Stimulated activated naive B cell treated with anti-CD40 and anti-IgM and Interleukin-4, amounts not matched to agents 10 μg/mL and 1 μg/mL and 100 μg/mL, for 72 hours (primary cell): Measurements from ENCODE around the gene DGKB.
"Not testable (repeated sequence)": the region's sequence is repeated elsewhere in the genome, so short reads cannot be mapped to it uniquely, and the experiment has no call there.

Experiments used
- ATAC-seq, 2 donors: fragments of 150-1000 bp; cut with Tn5 transposase; replicated peaks; 2 replicates each; pipeline ENCODE4 v1.10.0; 2021; ENCODE audit warnings: moderate library complexity in 1 of 2
- DNase-seq: peaks from one replicate; pipeline ENCODE4 v3.0.0; 2021
- H3K27ac Mint-ChIP-seq: one replicate; pipeline ENCODE4 v1.8.0; 2022; ENCODE audit warnings: mild to moderate bottlenecking, mixed read lengths
- H3K27me3 Mint-ChIP-seq, 2 donors: one replicate each; pipeline ENCODE4 v1.8.0; 2022; ENCODE audit warnings: mixed read lengths in 2 of 2
- H3K36me3 Mint-ChIP-seq, 2 donors: one replicate each; pipeline ENCODE4 v1.8.0; 2022; ENCODE audit warnings: mixed read lengths in 2 of 2, mild to moderate bottlenecking in 1 of 2
- H3K4me1 Mint-ChIP-seq, 2 donors: one replicate each; pipeline ENCODE4 v1.8.0; 2022; ENCODE audit warnings: mixed read lengths in 2 of 2, mild to moderate bottlenecking in 1 of 2
- H3K4me3 Mint-ChIP-seq, 2 donors: one replicate each; pipeline ENCODE4 v1.8.0; 2022; ENCODE audit warnings: mild to moderate bottlenecking in 2 of 2, mixed read lengths in 2 of 2, moderate library complexity in 1 of 2
- H3K9me3 Mint-ChIP-seq, 2 donors: one replicate each; pipeline ENCODE4 v1.8.0; 2022; ENCODE audit warnings: mixed read lengths in 2 of 2, mild to moderate bottlenecking in 1 of 2

Gene DGKB

DNA sequence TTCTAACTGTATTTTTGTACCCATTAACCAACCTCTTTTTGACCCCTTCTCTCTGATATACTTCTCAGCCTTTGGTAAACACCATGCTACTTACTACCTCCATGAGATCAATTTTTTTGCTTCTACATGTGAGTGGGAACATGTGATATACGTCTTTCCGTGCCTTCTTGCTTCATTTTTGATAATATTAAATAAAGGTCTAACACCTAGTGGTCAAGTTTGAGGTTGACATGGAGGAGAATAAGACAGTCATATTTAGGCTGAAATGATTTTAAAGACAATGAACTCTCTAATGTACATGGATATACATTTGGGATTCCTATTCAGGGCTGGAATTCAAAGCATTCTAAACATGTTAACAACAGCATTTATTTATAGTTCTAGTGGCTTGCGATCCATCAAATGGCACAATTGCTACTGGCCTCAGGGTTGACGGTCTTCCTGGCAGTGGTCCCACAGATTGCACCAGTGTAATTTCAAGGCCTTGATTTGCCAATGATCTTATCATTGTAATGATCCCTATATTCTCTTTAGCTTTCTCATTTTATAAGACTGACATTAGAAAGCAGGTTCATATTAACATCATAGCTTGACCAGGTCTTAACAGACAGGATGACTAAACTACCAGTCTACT lies 597.2 kb downstream of the DGKB start:
- H3K4me3 Mint-ChIP-seq: no peak overlapping the region
- H3K4me1 Mint-ChIP-seq: no peaks in the 10 kb centered on the region
- no peak for DNase-seq
- peaks cover 5 to 13% of the 10 kb centered on the region in 2 donors for H3K9me3 Mint-ChIP-seq
- no peaks in the 10 kb centered on the region for H3K36me3 Mint-ChIP-seq
- no peaks in the 10 kb centered on the region for H3K27me3 Mint-ChIP-seq
- H3K27ac Mint-ChIP-seq: no peak overlapping the region
- no peak for ATAC-seq

DNA sequence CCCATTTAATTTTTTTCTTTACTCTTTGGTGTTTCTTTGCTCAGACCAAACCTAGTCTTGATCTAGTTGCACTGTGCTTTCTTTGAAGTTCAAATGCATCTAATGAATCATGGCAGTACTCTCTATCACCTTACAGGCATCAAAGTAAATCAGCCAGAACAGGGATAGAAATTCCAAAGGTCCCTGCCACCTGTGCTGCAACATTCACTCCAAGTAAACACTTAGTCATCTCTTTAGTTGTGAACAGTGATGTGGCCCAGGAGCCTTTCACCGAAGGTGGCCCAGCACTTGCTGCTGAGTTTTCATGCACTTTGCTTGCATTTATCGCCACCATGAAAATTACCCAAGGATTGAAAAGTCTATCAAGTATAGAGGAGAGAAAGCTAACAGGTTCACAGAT lies 599.0 kb downstream of the DGKB start:
- Mint-ChIP-seq H3K9me3 (peaks cover 0 to 7% of the 10 kb centered on the region in 2 donors), H3K27me3 (no peaks in the 10 kb centered on the region), H3K4me1 (no peaks in the 10 kb centered on the region), H3K4me3 (no peak overlapping the region), H3K27ac (no peak overlapping the region), H3K36me3 (no peaks in the 10 kb centered on the region)
- ATAC-seq (no peak), DNase-seq (no peak)

- DNase-seq (no peak), ATAC-seq (no peak)
- H3K4me1 Mint-ChIP-seq: no peaks in the 10 kb centered on the region
- no peak overlapping the region for H3K27ac Mint-ChIP-seq
- no peaks in the 10 kb centered on the region for H3K36me3 Mint-ChIP-seq
- no peak overlapping the region for H3K4me3 Mint-ChIP-seq
- H3K9me3 Mint-ChIP-seq: peaks cover 4 to 14% of the 10 kb centered on the region in 2 donors
- H3K27me3 Mint-ChIP-seq: no peaks in the 10 kb centered on the region
Measured at GRCh38 chr7:14294637-14295036, 607.9 kb downstream of the DGKB start.

- Mint-ChIP-seq H3K9me3 (peaks cover 4 to 14% of the 10 kb centered on the region in 2 donors), H3K27me3 (no peaks in the 10 kb centered on the region), H3K36me3 (no peaks in the 10 kb centered on the region), H3K27ac (no peak overlapping the region), H3K4me3 (no peak overlapping the region), H3K4me1 (no peaks in the 10 kb centered on the region)
- DNase-seq: no peak
- no peak for ATAC-seq
Measured at GRCh38 chr7:14293434-14293833, 609.1 kb downstream of the DGKB start.

DNA sequence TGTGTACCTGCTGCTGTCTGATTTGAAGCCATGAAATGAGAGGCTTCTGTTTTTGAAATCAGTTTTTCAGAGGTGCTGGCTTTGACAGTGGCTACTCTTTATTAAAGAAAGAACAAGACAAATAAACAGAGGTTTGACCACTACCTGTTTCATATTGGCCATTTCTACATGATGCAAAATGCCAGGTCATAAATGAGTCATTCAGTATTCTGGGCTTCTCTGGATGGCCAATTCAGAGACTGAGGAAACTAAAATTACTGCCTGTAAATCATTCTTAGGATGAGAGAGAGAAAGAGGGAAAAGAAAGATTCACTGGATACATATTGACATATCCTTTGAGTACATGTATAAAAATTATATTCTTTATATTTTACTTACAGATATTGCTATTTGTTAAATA lies 609.8 kb downstream of the DGKB start:
- H3K27ac Mint-ChIP-seq: no peak overlapping the region
- no peaks in the 10 kb centered on the region for H3K27me3 Mint-ChIP-seq
- no peak overlapping the region for H3K4me3 Mint-ChIP-seq
- H3K9me3 Mint-ChIP-seq: peaks cover 4 to 11% of the 10 kb centered on the region in 2 donors
- H3K36me3 Mint-ChIP-seq: no peaks in the 10 kb centered on the region
- ATAC-seq (no peak), DNase-seq (no peak)
- no peaks in the 10 kb centered on the region for H3K4me1 Mint-ChIP-seq

DNA sequence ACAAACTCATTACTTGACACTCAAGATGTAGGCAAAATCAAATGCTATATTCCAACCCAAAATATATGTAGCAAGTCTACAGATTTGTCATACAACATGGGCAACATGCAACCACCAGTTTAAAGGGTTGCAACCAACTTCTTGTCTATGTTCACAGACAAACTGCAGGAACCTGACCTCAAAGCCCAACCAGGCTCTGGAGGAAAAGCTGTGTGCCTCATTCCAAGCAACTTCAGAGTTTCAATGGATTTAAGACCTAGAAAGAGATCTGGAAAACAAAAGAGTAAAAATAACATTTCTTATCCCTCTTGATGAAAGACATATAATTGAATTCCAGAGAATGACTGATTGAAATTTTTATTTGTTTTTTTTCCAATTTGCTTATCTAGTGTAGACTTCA lies 612.6 kb downstream of the DGKB start:
- ATAC-seq: no peak
- Mint-ChIP-seq H3K36me3 (no peaks in the 10 kb centered on the region), H3K9me3 (peaks cover 0 to 2% of the 10 kb centered on the region in 2 donors), H3K4me1 (no peaks in the 10 kb centered on the region), H3K4me3 (no peak overlapping the region), H3K27me3 (no peaks in the 10 kb centered on the region), H3K27ac (no peak overlapping the region)
- no peak for DNase-seq

- no peak for ATAC-seq
- Mint-ChIP-seq H3K4me3 (no peak overlapping the region), H3K27me3 (no peaks in the 10 kb centered on the region), H3K4me1 (no peaks in the 10 kb centered on the region), H3K9me3 (peaks cover 0 to under 1% of the 10 kb centered on the region in 2 donors), H3K36me3 (no peaks in the 10 kb centered on the region), H3K27ac (no peak overlapping the region)
- no peak for DNase-seq
Measured at GRCh38 chr7:14288701-14289100, 613.9 kb downstream of the DGKB start.

- no peak overlapping the region for H3K4me3 Mint-ChIP-seq
- no peaks in the 10 kb centered on the region for H3K36me3 Mint-ChIP-seq
- H3K27ac Mint-ChIP-seq: no peak overlapping the region
- ATAC-seq (no peak), DNase-seq (no peak)
- no peaks in the 10 kb centered on the region for H3K27me3 Mint-ChIP-seq
- no peaks in the 10 kb centered on the region for H3K9me3 Mint-ChIP-seq
- H3K4me1 Mint-ChIP-seq: no peaks in the 10 kb centered on the region
Measured at GRCh38 chr7:14287398-14287797, 615.2 kb downstream of the DGKB start.

DNA sequence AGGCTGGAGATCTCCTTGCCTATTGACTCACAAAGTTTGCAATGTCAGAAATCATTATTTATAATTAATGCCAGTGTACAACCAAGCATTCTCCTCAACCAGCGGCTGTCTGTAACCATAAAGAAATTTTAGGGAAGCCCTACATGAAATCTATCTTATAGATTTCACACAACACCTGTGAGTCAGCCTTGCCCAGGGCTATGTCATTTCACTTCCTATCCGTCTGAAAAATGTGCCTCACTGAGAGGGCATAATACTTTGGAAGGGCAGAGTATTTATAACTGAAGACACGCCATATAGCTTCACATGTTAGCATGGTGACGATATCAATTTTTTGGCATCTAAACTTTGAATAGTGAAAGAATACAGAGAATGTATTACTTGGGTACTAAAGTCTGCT lies 616.5 kb downstream of the DGKB start:
- H3K4me1 Mint-ChIP-seq: no peaks in the 10 kb centered on the region
- no peaks in the 10 kb centered on the region for H3K36me3 Mint-ChIP-seq
- no peak overlapping the region for H3K27ac Mint-ChIP-seq
- H3K27me3 Mint-ChIP-seq: no peaks in the 10 kb centered on the region
- no peaks in the 10 kb centered on the region for H3K9me3 Mint-ChIP-seq
- H3K4me3 Mint-ChIP-seq: no peak overlapping the region
- ATAC-seq: no peak
- DNase-seq: no peak

DNA sequence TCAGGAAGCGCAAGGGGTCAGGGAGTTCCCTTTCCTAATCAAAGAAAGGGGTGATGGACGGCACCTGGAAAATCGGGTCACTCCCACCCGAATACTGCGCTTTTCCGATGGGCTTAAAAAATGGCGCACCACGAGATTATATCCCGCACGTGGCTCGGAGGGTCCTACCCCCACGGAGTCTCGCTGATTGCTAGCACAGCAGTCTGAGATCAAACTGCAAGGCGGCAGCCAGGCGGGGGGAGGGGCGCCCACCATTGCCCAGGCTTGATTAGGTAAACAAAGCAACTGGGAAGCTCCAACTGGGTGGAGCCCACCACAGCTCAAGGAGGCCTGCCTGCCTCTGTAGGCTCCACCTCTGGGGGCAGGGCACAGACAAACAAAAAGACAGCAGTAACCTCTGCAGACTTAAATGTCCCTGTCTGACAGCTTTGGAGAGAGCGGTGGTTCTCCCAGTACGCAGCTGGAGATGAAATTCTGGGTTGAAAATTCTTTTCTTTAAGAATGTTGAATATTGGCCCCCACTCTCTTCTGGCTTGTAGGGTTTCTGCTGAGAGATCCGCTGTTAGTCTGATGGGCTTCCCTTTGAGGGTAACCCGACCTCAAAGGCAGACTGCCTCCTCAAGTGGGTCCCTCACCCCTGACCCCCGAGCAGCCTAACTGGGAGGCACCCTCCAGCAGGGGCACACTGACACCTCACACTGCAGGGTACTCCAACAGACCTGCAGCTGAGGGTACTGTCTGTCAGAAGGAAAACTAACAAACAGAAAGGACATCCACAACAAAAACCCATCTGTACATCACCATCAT lies 623.3 kb downstream of the DGKB start:
- not testable (repeated sequence) for H3K27ac Mint-ChIP-seq, H3K9me3 Mint-ChIP-seq, DNase-seq, H3K27me3 Mint-ChIP-seq, ATAC-seq, H3K4me3 Mint-ChIP-seq, H3K4me1 Mint-ChIP-seq, H3K36me3 Mint-ChIP-seq

DNA sequence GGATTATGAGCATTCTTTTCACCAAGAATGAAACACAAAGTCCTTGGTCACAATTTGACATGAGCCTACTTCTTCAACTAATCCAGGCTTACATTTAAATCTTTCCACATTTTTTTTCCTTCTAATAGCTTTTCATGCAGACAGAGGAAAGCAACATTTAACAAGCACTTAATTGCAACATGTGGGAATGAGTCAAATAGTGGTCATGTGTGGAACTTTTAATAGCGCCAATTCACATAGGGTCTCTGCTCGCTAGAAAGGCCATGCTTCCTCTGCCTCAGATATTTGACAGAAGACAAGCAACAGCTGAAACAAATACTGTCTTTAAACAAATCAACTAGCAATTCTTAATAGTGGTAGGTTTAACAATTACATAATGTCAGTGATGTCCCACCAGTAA lies 627.2 kb downstream of the DGKB start:
- no peak for DNase-seq
- H3K27me3 Mint-ChIP-seq: no peaks in the 10 kb centered on the region
- H3K9me3 Mint-ChIP-seq: peaks cover 0 to 2% of the 10 kb centered on the region in 2 donors
- H3K27ac Mint-ChIP-seq: no peak overlapping the region
- ATAC-seq: no peak
- H3K4me3 Mint-ChIP-seq: no peak overlapping the region
- H3K36me3 Mint-ChIP-seq: no peaks in the 10 kb centered on the region
- H3K4me1 Mint-ChIP-seq: no peaks in the 10 kb centered on the region

DNA sequence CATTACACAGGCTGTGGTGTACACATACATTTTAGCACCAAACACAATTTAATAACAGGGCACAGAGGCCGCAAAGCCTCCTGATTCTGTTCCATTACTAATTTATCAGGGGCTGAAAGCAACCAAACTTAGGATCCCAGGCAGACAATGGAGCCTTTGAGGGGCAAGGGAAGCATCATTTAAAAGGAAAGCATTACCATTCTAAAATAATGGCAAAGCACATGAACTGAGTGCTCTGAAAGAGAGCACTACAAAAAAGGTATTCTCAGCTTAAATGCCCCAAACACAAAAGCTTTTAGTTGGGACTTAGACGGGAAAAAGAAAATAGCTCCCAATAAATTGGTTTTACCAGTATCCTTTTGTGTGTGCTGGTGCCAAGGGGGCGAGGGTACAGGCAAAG lies 631.1 kb downstream of the DGKB start:
- Mint-ChIP-seq H3K27ac (no peak overlapping the region), H3K9me3 (no peaks in the 10 kb centered on the region), H3K27me3 (no peaks in the 10 kb centered on the region), H3K4me3 (no peak overlapping the region), H3K4me1 (no peaks in the 10 kb centered on the region), H3K36me3 (no peaks in the 10 kb centered on the region)
- DNase-seq: no peak
- no peak for ATAC-seq

GRCh38 chr7:14270099-14270498 lies 632.5 kb downstream of the DGKB start:
- Mint-ChIP-seq H3K27ac (no peak overlapping the region), H3K4me1 (no peaks in the 10 kb centered on the region), H3K4me3 (no peak overlapping the region), H3K27me3 (no peaks in the 10 kb centered on the region), H3K36me3 (no peaks in the 10 kb centered on the region), H3K9me3 (no peaks in the 10 kb centered on the region)
- no peak for DNase-seq
- no peak for ATAC-seq

GRCh38 chr7:14260011-14260410 lies 642.5 kb downstream of the DGKB start:
- Mint-ChIP-seq H3K4me3 (no peak overlapping the region), H3K36me3 (no peaks in the 10 kb centered on the region), H3K27me3 (no peaks in the 10 kb centered on the region), H3K9me3 (peaks cover 0 to 1% of the 10 kb centered on the region in 2 donors), H3K4me1 (no peaks in the 10 kb centered on the region), H3K27ac (no peak overlapping the region)
- DNase-seq (no peak), ATAC-seq (no peak)

GRCh38 chr7:14258861-14259260 lies 643.7 kb downstream of the DGKB start:
- Mint-ChIP-seq H3K36me3 (no peaks in the 10 kb centered on the region), H3K27me3 (no peaks in the 10 kb centered on the region), H3K27ac (no peak overlapping the region), H3K9me3 (peaks cover 0 to 1% of the 10 kb centered on the region in 2 donors), H3K4me1 (no peaks in the 10 kb centered on the region), H3K4me3 (no peak overlapping the region)
- ATAC-seq (no peak), DNase-seq (no peak)
